Measurements from ENCODE around the gene TGM1.
"Not testable (repeated sequence)": the region's sequence is repeated elsewhere in the genome, so short reads cannot be mapped to it uniquely, and the experiment has no call there.

TGM1 gene

DNA sequence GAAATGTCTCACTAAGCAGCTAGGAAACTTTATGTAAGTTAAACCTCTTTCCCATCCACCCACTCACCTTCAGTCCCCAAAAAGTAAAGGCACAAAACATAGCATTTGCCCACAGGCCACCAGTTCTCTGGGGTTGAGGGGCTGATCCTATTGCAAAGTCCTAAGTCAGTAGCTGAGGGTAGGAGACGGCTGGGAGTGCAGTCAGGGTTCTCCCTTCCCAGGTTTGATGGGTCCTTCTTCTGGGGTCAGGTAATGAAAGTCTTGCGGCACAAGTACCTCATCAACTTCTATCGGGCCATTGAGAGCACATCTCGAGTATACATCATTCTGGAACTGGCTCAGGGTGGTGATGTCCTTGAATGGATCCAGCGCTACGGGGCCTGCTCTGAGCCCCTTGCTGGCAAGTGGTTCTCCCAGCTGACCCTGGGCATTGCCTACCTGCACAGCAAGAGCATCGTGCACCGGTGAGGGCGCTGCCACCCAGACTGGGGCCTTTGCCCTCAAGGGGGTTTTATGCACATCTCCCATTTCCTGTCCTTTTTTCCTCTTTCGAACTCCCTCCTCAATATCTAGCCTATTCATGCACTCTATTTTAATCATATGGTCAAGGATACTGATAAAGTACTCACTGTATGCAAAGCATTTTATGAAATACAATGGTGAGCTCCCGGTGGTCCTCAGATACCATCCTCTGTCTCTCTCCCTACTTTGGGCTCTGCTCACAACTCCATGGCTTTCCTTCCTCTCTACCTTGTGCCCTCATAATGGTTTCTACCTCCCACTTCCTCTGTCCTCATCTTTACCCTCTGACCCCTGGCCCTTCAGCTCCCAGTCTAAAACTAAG is 56.5 kb downstream of the TGM1 start:
- DNase-seq (ENCODE audit: low spot score), result no peak

DNA sequence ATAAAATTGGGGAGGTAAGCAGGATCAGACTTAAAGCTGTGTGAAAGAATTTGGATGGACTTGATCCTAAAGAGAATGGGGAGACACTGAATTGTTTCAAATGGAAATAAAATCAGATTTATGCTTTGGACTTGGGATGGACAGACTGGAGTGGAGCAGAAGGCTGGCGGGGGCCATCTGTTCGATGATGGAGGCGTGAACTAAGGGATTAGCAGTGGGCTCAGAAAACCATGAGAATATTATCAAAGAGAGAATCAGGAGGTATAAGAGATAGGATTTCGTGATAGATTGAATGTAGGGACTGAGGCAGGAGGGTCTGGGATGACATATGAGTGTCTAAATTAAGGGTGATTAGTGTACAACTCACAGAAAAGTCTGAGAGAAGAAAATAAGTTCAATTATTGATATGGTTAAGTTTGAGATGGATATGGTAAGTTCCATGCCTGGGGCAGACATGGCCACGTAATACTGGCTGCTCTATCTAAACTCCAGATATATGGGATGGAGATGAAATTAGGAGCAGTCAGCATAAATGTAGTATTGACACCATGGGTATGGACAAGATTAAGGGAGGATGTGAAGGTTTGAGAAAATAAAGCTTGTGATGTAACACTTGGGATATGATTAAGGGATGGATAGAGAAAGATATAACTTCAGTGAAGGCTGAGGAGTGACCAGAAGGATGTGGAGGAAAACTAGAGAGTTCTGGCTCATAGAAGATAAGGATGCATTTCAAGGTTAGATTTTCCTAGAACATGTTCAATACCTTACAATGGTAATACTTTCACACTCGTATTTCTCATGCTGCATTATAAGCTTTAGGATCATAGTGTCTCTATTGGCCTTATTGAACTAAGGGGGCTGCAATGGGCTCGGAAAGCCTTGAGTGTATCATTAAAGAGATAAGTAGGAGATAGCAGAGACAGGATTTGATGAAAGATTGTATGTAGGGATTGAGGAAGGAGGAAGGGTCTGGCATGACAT is 58.5 kb downstream of the TGM1 start:
- no peak for DNase-seq (ENCODE audit: low spot score)

DNA sequence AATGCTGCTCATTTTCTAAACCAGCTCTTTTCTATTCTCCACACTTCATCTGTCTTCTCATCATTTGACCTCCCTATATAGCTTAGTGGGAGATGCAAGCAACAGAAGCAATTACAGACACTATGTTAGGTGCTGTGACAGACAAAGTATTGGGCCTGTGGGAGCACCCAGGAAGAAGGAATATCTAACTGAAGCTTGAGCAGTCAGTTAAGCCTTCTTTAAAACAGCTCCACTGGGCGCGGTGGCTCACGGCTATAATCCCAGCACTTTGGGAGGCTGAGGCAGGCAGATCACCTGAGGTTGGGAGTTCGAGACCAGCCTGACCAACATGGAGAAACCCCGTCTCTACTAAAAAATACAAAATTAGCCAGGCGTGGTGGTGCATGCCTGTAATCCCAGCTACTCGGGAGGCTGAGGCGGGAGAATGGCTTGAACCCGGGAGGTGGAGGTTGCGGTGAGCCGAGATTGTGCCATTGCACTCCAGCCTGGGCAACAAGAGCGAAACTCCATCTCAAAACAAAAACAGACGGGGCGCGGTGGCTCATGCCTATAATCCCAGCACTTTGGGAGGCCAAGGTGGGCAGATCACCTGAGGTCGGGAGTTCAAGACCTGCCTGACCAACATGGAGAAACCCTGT is 59.6 kb downstream of the TGM1 start:
- not testable (repeated sequence) for DNase-seq (ENCODE audit: low spot score)

DNA sequence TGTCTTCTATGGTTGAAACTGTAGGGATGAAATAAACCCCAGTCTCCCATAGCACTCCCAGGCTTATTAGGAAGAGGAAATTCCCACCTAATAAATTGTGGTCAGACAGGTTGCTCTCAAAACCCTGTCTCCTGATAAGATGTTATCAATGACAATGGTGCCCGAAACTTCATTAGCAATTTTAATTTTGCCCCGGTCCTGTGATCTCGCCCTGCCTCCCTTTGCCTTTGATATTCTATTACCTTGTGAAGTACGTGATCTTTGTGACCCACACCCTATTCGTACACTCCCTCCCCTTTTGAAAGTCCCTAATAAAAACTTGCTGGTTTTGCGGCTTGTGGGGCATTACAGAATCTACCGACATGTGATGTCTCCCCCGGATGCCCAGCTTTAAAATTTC is 60.4 kb downstream of the TGM1 start:
- DNase-seq (ENCODE audit: low spot score), result not testable (repeated sequence)

Data from D341Med (cell line).